ENCODE data around the gene MGAT5.

Gene MGAT5

DNA sequence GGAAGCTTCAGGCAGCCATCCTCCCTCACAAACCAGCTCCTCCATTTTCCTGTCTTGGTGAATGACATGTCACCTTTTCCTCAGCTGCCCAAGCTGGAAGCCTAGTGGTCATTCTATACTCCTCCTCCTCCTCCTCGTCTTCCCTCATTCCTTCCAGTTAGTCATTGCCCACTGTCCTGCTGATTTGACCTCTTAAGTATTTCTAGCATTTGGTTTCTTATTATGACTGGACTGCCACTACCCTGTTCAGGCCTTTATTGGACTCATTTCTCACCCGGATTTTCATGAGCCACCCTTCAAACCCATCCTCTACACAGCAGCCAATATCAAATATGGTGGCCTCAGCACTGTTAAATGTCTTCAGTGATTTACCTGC, 21.9 kb upstream of the MGAT5 start:
- no peak for DNase-seq

DNA sequence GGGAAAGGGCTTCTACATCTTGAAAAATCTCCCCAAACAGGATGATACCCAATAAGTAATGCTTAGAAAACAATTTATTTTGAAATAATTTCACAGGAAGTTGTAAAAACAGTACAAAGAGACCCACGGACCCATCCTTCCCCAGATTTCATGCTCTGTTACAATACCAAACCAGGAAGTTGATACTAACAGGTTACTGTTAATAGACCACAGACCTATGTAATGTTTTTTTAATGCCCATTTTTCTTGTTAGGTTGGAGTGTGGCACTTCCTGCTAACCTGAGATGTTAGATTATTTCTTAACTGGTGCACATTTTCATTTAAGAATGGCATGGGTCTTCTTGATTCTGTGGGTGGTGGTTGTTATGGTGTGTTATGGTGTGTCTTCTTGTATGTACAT, 21.4 kb upstream of the MGAT5 start:
- DNase-seq = no peak

DNA sequence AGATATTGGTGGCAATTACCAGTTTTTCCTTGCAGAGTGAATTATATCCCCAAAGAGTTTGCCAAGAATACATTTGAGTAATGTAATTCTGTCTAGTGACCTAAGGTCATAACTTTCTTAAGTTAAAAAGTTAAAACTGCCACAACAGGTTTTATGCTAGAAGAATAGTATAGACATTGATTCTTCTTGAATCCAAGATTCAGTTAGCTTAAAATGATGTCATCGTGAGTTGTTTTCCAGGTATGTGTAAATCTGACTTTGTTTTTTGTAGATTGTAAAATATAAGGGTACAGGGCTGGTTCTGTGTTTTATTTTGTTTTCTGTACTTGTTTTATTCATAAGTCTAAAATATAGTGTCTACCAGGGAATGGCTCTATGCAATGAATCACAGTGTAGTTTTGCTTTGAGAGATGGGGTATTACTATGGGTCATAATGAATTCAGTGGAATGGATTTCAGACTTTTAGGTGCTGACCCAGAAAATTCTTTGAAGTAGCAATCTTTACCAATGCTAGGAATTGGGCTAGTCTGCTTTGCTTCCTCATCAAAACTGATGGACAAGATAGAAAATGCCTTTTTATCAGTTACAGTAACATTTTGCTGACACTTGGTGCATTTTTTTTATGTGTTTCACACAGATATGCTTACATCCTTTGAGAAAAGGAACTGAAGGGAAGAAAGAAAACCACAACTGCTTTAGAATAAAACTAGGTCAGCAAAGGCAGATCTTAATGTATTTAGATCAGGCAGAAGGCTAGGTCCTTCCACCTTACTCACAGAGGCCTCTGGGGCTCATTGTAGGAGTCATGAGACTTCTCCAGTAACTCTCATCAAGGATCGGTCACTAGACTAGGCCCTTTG, 20.8 kb upstream of the MGAT5 start:
- DNase-seq = no peak

DNA sequence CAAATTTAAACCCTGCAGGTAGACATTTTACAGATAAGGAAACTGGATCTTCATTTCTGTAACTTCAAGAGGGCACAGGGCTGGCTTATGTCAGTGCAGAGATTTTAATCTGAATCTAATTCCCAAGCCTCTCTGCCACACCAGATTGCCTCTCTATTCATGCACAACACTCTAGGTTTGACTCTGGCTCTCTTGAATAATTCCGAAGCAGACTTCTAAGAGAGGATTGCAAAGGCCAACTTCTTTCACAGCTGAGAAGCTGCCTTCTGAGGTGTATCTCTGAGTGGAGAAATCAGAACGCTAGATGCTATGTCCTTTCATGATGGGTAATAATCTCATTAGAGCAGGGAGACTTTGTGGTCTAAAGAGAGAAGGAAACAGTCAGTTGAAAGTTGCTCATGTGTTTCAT, 20.1 kb upstream of the MGAT5 start:
- no peak for DNase-seq

GRCh38 chr2:134234535-134234934, 19.3 kb upstream of the MGAT5 start:
- no peak for DNase-seq

- no peak for DNase-seq
These were observed 18.2 kb upstream of the MGAT5 start for GRCh38 chr2:134235510-134236144.

DNA sequence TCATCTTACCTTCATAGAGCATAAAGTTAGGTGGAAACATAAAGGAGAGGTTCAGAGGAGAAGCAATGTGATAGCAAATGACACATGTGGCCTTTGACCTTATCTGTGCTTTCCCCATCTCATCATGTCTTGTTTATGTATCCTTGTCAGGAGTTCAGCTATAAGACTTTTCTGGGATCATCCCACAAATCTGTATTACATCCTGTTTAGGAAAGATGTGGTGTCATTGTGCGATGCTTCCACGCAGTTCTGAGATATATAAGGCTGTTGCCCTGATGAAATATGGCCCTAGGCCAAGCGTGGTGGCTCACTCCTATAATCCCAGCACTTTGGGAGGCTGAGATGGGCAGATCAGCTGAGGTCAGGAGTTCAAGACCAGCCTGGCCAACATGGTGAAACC, 15.5 kb upstream of the MGAT5 start:
- DNase-seq = no peak

- DNase-seq = no peak
These were observed 13.8 kb upstream of the MGAT5 start for GRCh38 chr2:134240061-134240460.

- no peak for DNase-seq
These were observed 12.0 kb upstream of the MGAT5 start for GRCh38 chr2:134241911-134242310.

GRCh38 chr2:134243244-134243643, 10.6 kb upstream of the MGAT5 start:
- DNase-seq = no peak

GRCh38 chr2:134244086-134244485, 9.8 kb upstream of the MGAT5 start:
- no peak for DNase-seq

- DNase-seq = no peak
These were observed 9.3 kb upstream of the MGAT5 start for GRCh38 chr2:134244587-134244986.

GRCh38 chr2:134245340-134245984, 8.4 kb upstream of the MGAT5 start:
- no peak for DNase-seq

DNA sequence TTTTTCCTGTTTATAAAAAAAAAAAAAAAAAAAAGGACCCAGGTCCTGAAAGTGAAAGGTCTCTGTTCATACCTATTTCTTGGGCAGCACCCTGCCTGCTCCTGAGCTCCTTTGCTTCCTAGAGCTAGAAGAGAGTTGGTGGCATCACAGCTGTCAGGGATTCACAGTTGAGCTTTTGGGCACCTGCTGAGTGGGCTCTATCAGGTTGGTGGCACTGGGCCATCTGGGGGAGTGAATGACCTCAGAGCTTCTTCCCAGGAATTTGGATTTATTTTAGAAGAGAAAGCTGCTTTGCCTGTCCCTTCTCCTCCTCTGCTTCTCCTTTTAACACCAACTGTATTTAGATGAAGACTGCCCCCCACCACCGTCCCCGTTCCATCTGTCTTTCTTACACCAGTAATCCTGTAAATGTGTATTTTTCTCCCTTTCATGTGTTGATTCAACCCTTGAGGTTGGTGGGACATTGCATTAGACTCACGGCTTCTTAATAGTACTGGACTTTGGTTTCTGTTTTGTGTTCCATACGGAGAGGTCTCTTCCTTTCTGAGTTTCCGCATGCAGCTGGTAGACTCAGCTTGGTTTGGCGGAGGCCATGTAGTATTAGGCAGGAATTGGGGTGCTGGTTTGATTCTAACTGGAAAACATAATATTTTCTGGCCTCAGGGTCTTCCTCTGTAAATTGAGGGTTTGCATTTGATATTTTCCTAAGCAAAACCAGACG, 7.6 kb upstream of the MGAT5 start:
- no peak for DNase-seq

DNA sequence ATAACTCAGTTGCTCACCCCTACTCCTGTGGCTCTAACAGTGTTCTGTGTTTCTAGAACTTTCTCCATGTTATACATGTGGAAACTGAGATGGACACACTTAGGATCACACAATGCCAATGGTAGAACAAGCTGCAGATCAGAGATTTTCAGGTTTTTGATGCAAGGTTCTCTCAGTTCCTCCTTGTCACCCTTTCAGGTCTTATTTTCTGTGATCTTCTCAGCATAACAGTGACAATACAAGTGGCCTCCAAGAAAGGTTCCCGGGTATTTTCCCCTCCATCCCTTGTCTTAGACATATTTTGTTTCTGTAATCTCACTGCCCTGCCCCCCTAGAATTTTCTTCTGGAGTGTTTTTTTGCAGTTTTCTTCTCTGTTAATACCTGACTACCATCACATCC, 6.2 kb upstream of the MGAT5 start:
- no peak for DNase-seq

- no peak for DNase-seq
These were observed 5.0 kb upstream of the MGAT5 start for GRCh38 chr2:134248913-134249312.

- DNase-seq = no peak
These were observed 4.1 kb upstream of the MGAT5 start for GRCh38 chr2:134249755-134250154.

DNA sequence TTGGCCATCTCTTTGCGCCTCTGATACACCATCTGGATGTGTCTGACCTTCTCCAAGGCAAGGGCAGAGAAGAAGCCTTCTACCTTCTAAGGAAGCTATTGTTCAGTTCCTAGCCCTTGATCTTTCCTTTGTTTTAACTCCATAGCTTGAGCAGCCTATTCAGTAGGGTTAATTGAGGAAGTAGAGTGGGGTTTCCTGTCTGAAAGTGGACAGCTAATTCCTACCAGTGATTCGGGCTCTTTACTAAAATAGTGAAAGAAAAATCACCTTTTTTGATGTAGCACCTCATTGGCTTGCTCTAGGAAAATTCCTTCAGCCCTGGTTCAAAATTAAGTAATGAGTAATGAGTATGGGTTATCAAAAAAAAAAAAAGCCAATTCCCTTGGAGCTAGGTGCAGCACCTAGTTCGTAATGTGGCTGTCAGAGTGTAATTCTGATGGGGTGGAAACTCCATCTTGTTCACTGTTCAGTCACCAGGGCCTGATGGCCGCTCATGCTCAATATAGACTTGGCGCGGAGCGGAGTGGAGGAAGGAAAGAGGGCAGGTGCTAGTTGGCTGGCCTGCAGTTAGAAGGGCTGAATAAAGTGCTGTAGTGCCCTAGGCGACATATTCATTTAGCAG, 2.9 kb upstream of the MGAT5 start:
- DNase-seq = no peak

DNA sequence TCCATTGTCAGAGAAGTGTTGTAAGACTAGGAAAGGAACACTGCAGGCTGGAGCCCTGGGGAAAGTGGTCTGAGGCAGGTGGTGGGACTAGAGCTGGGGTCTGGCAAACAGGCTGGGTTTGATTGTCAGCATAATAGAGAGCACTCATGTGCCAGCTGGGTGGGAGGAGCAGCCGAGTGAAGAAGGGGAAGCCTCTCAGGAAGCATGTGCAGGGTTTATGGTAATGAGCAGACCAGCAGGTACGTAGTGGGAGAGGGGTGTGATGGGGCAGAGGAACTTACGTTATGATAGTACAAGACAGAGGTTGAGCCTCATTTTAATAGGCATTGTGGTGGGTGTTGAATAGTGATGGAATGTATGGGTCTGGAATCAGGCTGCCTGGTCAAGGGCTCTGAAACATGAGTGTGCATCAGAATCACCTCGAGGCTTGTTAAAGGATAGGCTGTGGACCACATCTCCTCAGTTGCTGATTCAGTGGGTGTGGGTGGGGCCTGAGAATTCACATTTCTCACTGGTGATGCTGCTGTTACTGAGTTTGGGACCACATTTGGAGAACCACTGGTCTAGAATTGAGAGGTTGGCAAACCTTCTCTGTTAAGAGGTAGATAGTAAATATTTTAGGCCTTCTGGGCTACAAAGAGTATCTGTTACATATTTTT, 1.7 kb upstream of the MGAT5 start:
- no peak for DNase-seq

DNA sequence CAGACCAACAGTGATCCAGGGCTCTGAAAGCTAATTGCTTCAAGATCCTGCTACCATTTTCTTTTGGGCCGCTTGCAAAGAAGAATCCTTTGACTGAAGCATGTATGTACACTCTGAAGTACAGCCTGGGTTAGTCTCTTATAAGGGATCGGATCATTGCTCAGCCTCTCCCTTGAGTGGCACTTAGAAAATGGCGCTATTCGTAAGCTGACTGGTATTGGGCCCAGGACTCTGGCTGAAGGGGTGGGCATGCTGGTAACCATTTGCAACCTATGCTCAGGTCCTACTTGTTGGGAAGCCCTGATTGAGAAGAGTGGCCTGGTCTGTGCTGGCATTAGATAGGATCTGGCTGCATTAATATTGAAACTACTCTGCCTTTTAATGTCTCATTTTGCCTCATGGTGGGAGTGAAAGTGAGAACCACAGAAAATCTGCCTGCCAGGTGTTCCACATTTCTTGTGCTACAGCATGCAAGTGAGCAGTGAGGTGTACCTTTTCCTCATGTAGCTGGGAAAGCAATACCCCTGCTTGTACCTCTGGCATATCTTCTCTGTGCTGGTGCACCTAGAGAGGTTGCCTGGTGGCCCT, 661 bp upstream of the MGAT5 start:
- DNase-seq = no peak

DNA sequence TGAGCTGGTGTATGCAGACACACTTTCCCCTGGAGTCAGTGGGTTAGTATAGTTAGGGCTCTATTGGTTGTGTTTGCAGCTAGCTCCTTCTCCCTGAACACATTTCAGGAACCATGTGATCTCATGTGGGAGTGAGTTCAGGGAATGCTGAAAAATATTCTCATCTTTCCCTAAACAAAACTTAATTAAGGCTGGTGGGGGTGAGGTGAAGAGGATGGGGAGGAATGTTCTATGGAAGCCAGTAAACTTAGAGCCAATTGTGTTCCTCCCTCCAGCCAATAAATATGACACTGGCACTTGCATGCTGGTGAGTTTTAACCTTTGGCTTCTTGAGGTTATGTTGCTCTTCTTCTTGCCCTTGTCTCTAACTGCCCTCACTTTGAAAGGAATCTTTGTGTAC, 952 bp downstream of the MGAT5 start:
- no peak for DNase-seq

DNA sequence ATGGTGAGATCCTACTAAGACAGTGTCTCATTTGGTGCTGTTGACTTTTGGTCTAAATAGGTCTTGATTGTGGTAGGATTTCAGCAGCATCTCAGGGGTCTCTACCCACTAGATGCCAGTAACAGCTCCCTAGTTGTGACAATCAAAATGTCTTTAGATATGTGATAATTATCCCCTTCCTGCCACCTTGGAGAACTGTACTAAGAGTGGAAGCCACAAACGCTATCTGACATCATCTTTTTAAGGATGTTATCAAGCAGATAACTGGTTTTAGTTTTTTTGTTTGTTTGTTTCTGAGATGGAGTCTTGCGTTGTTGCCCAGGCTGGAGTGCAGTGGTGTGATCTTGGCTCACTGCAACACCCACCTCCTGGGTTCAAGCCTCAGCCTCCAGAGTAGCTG, 3.1 kb downstream of the MGAT5 start:
- no peak for DNase-seq

All from cortex of kidney (tissue), 1 donor.